ENCODE data around the gene PCDHA6.
"Not testable (repeated sequence)": the region's sequence is repeated elsewhere in the genome, so short reads cannot be mapped to it uniquely, and the experiment has no call there.

Gene PCDHA6

DNA sequence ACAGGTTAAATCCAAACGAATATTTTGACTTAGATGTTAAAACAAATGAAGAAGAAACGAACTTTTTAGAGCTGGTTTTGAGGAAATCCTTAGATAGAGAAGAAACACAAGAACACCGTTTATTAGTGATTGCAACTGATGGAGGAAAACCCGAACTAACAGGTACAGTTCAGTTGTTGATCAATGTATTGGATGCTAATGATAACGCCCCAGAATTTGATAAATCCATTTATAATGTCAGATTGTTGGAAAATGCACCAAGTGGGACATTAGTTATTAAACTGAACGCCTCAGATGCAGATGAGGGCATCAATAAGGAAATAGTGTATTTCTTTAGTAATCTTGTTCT, 5.5 kb upstream of the PCDHA6 start:
- no peak for DNase-seq (ENCODE audit: low spot score)

GRCh38 chr5:140822969-140823368, 4.8 kb upstream of the PCDHA6 start:
- DNase-seq (ENCODE audit: low spot score) = not testable (repeated sequence)

- no peak for DNase-seq (ENCODE audit: low spot score)
Observed at GRCh38 chr5:140823475-140823874, 4.3 kb upstream of the PCDHA6 start.

GRCh38 chr5:140828362-140828737, 590 bp downstream of the PCDHA6 start:
- no peak for DNase-seq (ENCODE audit: low spot score)

DNA sequence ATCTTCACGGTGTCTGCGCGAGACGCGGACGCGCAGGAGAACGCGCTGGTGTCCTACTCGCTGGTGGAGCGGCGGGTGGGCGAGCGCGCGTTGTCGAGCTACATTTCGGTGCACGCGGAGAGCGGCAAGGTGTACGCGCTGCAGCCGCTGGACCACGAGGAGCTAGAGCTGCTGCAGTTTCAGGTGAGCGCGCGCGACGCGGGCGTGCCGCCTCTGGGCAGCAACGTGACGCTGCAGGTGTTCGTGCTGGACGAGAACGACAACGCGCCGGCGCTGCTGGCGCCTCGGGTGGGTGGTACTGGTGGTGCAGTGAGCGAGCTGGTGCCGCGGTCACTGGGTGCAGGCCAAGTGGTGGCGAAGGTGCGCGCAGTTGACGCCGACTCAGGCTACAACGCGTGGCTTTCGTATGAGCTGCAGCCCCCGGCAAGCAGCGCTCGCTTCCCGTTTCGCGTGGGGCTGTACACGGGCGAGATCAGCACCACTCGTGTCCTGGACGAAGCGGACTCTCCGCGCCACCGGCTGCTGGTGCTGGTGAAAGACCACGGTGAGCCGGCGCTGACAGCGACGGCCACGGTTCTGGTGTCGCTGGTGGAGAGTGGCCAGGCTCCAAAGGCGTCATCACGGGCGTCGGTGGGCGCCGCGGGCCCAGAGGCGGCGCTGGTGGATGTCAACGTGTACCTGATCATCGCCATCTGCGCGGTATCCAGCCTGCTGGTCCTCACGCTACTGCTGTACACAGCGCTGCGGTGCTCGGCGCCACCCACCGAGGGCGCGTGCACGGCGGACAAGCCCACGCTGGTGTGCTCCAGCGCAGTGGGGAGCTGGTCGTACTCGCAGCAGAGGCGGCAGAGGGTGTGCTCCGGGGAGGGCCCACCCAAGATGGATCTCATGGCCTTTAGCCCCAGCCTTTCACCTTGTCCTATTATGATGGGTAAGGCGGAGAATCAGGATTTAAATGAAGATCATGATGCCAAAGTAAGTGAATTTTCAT, 2.0 kb downstream of the PCDHA6 start:
- not testable (repeated sequence) for DNase-seq (ENCODE audit: low spot score)

DNA sequence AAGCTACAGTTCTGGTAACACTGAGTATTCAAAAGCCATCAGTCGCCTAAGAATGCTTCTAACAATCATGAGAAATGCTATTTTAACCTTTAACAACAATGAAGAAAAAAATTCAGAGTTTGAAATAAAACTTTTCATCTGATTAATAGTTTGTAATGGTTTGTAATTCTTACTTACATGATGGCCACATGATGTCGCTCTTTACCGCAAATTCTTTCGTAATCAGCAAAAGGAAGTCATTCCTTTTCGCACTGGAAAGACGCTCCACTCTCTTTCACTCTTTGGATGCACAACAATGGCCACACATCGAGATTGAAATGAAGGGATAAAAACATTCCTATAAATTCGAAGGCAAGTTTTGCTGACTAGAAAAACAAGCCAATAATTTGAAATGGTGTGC, 6.2 kb downstream of the PCDHA6 start, which contains the start of gene PCDHA7:
Gene PCDHA7 (plus strand): TSS at position 277 of the 400 bp plus-strand sequence. CDS start 115 bp downstream, at position 392.
- DNase-seq (ENCODE audit: low spot score) = no peak

DNA sequence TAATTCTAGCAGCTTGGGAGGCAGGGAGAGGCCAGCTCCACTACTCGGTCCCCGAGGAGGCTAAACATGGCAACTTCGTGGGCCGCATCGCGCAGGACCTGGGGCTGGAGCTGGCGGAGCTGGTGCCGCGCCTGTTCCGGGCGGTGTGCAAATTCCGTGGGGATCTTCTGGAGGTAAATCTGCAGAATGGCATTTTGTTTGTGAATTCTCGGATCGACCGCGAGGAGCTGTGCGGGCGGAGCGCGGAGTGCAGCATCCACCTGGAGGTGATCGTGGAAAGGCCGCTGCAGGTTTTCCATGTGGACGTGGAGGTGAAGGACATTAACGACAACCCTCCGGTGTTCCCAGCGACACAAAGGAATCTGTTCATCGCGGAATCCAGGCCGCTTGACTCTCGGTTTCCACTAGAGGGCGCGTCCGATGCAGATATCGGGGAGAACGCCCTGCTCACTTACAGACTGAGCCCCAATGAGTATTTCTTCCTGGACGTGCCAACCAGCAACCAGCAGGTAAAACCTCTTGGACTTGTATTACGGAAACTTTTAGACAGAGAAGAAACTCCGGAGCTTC, 6.8 kb downstream of the PCDHA6 start:
- DNase-seq (ENCODE audit: low spot score) = not testable (repeated sequence)

DNA sequence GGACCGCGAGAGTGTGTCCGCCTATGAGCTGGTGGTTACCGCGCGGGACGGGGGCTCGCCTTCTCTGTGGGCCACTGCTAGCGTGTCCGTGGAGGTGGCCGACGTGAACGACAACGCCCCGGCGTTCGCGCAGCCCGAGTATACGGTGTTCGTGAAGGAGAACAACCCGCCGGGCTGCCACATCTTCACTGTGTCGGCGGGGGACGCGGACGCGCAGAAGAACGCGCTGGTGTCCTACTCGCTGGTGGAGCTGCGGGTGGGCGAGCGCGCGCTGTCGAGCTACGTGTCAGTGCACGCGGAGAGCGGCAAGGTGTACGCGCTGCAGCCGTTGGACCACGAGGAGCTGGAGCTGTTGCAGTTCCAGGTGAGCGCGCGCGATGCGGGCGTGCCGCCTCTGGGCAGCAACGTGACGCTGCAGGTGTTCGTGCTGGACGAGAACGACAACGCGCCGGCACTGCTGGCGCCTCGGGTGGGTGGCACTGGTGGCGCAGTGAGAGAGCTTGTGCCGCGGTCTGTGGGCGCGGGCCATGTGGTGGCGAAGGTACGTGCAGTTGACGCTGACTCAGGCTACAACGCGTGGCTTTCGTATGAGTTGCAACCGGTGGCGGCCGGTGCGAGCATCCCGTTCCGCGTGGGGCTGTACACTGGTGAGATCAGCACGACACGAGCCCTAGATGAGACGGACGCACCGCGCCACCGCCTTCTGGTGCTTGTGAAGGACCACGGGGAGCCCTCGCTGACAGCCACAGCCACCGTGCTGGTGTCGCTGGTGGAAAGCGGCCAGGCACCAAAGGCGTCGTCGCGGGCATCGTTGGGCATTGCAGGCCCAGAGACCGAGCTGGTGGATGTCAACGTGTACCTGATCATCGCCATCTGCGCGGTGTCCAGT, 8.1 kb downstream of the PCDHA6 start:
- DNase-seq (ENCODE audit: low spot score) = no peak

- peak; percentile 1 for DNase-seq (ENCODE audit: low spot score)
Observed at GRCh38 chr5:140840978-140841962, 13.5 kb downstream of the PCDHA6 start, which contains the start of gene PCDHA8. PCDHA8 (plus strand) TSS chr5:140841187; CDS start chr5:140841322, 135 bp downstream.

DNA sequence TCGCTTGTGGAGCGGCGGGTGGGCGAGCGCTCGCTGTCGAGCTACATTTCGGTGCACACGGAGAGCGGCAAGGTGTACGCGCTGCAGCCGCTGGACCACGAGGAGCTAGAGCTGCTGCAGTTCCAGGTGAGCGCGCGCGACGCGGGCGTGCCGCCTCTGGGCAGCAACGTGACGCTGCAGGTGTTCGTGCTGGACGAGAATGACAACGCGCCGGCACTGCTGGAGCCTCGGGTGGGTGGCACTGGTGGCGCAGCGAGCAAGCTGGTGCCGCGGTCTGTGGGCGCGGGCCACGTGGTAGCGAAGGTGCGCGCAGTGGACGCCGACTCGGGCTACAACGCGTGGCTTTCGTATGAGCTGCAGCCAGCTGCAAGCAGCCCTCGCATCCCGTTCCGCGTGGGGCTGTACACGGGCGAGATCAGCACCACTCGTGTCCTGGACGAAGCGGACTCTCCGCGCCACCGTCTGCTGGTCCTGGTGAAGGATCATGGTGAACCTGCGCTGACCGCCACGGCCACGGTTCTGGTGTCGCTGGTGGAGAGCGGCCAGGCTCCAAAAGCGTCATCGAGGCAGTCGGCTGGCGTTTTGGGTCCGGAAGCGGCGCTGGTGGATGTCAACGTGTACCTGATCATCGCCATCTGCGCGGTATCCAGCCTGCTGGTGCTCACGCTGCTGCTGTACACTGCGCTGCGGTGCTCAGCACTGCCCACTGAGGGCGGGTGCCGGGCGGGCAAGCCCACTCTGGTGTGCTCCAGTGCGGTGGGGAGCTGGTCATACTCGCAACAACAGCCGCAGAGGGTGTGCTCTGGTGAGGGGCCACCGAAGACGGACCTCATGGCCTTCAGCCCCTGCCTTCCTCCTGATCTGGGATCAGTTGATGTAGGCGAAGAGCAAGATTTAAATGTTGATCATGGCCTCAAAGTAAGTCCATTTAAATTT, 15.3 kb downstream of the PCDHA6 start:
- no peak for DNase-seq (ENCODE audit: low spot score)

- DNase-seq (ENCODE audit: low spot score) = not testable (repeated sequence)
Observed at GRCh38 chr5:140848139-140849102, 20.7 kb downstream of the PCDHA6 start, which contains the start of gene PCDHA9. PCDHA9 (plus strand) TSS chr5:140848382; CDS start chr5:140848496, 114 bp downstream.

GRCh38 chr5:140849831-140850634, 22.3 kb downstream of the PCDHA6 start:
- not testable (repeated sequence) for DNase-seq (ENCODE audit: low spot score)

- no peak for DNase-seq (ENCODE audit: low spot score)
Observed at GRCh38 chr5:140855772-140856674, 28.3 kb downstream of the PCDHA6 start, which contains the start of gene PCDHA10. PCDHA10 (plus strand) TSS chr5:140855897; CDS start chr5:140856049, 152 bp downstream.

DNA sequence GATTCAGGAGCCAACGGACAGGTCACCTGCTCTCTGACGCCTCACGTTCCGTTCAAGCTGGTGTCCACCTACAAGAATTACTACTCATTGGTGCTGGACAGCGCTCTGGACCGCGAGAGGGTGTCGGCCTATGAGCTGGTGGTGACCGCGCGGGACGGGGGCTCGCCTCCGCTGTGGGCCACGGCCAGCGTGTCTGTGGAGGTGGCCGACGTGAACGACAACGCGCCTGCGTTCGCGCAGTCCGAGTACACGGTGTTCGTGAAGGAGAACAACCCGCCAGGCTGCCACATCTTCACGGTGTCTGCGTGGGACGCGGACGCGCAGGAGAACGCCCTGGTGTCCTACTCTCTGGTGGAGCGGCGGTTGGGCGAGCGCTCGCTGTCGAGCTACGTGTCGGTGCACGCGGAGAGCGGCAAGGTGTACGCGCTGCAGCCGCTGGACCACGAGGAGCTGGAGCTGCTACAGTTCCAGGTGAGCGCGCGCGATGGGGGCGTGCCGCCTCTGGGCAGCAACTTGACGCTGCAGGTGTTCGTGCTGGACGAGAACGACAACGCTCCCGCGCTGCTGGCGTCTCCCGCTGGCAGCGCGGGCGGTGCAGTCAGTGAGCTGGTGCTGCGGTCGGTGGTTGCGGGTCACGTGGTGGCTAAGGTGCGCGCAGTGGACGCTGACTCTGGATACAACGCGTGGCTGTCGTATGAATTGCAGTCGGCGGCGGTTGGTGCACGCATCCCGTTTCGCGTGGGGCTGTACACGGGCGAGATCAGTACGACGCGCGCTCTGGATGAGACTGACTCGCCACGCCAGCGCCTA, 29.6 kb downstream of the PCDHA6 start:
- no peak for DNase-seq (ENCODE audit: low spot score)

DNA sequence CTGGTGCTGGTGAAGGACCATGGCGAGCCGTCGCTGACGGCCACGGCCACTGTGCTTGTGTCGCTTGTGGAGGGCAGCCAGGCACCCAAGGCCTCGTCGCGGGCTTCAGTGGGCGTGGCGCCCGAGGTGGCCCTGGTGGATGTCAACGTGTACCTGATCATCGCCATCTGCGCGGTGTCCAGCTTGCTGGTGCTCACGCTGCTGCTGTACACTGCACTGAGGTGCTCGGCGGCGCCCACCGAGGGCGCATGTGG, 30.2 kb downstream of the PCDHA6 start:
- no peak for DNase-seq (ENCODE audit: low spot score)

Measured in CD4-positive, alpha-beta T cell treated with Interleukin-2 at 100 ng/mL for 4 hours (primary cell).